Muscle of leg (tissue), 11 donors: ENCODE results near the gene MTHFR. TPM values are rescaled to one million over a fixed set of nuclear protein-coding genes. Genes with fewer than 3 reads are reported as not detected.

ENCODE experiments used
- DNase-seq: peaks from one replicate; pipeline ENCODE4 v3.0.0; 2013
- H3K27ac ChIP-seq: one replicate; pipeline ENCODE4 v1.5.1; 2013; ENCODE audit warnings: mild to moderate bottlenecking, low read length, control low read depth
- H3K27me3 ChIP-seq: one replicate; pipeline ENCODE4 v1.6.1; 2013; ENCODE audit warnings: low read length; ENCODE audit not compliant: control insufficient read depth, insufficient read depth
- H3K36me3 ChIP-seq: one replicate; pipeline ENCODE4 v1.6.1; 2013; ENCODE audit warnings: low read length; ENCODE audit not compliant: control insufficient read depth, insufficient read depth
- H3K4me1 ChIP-seq: one replicate; pipeline ENCODE4 v1.6.1; 2013; ENCODE audit warnings: low read length; ENCODE audit not compliant: control insufficient read depth, insufficient read depth
- H3K4me3 ChIP-seq: one replicate; pipeline ENCODE4 v1.5.1; 2013; ENCODE audit warnings: low read length, control low read depth
- H3K9me3 ChIP-seq: replicated peaks from 2 replicates; pipeline ENCODE4 v1.6.1; 2013; ENCODE audit warnings: low read depth, low read length; ENCODE audit not compliant: control insufficient read depth
- WGBS: methylation state at CpG from one replicate; pipeline ENCODE4 v1.1.5; 2013; ENCODE audit warnings: missing lambda C conversion rate; ENCODE audit not compliant: insufficient coverage; 5-methylcytosine and 5-hydroxymethylcytosine counted together
- polyA plus RNA-seq, 8 donors: library from polyadenylated mRNA; unstranded; fragments of 120-200 nt; gene quantifications; one replicate each; pipeline versions ENCODE4 v1.2.1 to v1.2.3, GENCODE V29; 2013; ENCODE audit warnings: inconsistent platforms in 1 of 8, low replicate concordance in 1 of 8; ENCODE audit not compliant: insufficient read length in 8 of 8, insufficient read depth in 1 of 8
- total RNA-seq: library from RNA; stranded (reverse); fragments of 120-200 nt; gene quantifications from one replicate; pipeline ENCODE4 v1.2.4, GENCODE V29; 2013

The MTHFR gene
- total and polyA plus RNA-seq, 9 donors: 23.8 to 50.1 (median 34.1) TPM

GRCh38 chr1:11770011-11770410 lies 35.8 kb downstream of the MTHFR start:
- Histone ChIP-seq H3K36me3 (no peaks in the 10 kb centered on the region), H3K9me3 (no peaks in the 10 kb centered on the region), H3K27ac (no peak overlapping the region), H3K27me3 (no peaks in the 10 kb centered on the region), H3K4me3 (no peak overlapping the region), H3K4me1 (peaks cover 11% of the 10 kb centered on the region)
- DNase-seq: no peak

GRCh38 chr1:11769274-11769673 lies 36.5 kb downstream of the MTHFR start:
- Histone ChIP-seq H3K36me3 (no peaks in the 10 kb centered on the region), H3K27me3 (no peaks in the 10 kb centered on the region), H3K9me3 (no peaks in the 10 kb centered on the region), H3K27ac (no peak overlapping the region), H3K4me3 (no peak overlapping the region), H3K4me1 (peaks cover 13% of the 10 kb centered on the region)
- WGBS: 69% methylated on average over 4 of the region's 4 CpGs
- no peak for DNase-seq

- H3K9me3 ChIP-seq: no peaks in the 10 kb centered on the region
- H3K27ac ChIP-seq: no peak overlapping the region
- H3K4me1 ChIP-seq: peaks cover 13% of the 10 kb centered on the region
- no peak for DNase-seq
- H3K27me3 ChIP-seq: no peaks in the 10 kb centered on the region
- H3K36me3 ChIP-seq: no peaks in the 10 kb centered on the region
- 60% methylated on average over 2 of the region's 4 CpGs for WGBS
- H3K4me3 ChIP-seq: no peak overlapping the region
These were observed 36.9 kb downstream of the MTHFR start for GRCh38 chr1:11768821-11769220.

- H3K4me1 ChIP-seq: peaks cover 13% of the 10 kb centered on the region
- no peaks in the 10 kb centered on the region for H3K27me3 ChIP-seq
- H3K9me3 ChIP-seq: no peaks in the 10 kb centered on the region
- no peak overlapping the region for H3K4me3 ChIP-seq
- peak; percentile 63 for DNase-seq
- no peaks in the 10 kb centered on the region for H3K36me3 ChIP-seq
- H3K27ac ChIP-seq: no peak overlapping the region
- 62% methylated on average over 12 of the region's 16 CpGs for WGBS
These were observed 37.7 kb downstream of the MTHFR start for GRCh38 chr1:11767922-11768704.

GRCh38 chr1:11766429-11766776 lies 39.4 kb downstream of the MTHFR start:
- H3K4me3 ChIP-seq: no peak overlapping the region
- no peaks in the 10 kb centered on the region for H3K36me3 ChIP-seq
- H3K27ac ChIP-seq: no peak overlapping the region
- 47% methylated on average over 10 of the region's 14 CpGs for WGBS
- DNase-seq: no peak
- peaks cover 8% of the 10 kb centered on the region for H3K27me3 ChIP-seq
- H3K9me3 ChIP-seq: no peaks in the 10 kb centered on the region
- peaks cover 17% of the 10 kb centered on the region for H3K4me1 ChIP-seq

- peaks cover 17% of the 10 kb centered on the region for H3K4me1 ChIP-seq
- DNase-seq: no peak
- WGBS: 78% methylated on average over 11 of the region's 19 CpGs
- H3K36me3 ChIP-seq: no peaks in the 10 kb centered on the region
- no peak overlapping the region for H3K27ac ChIP-seq
- no peaks in the 10 kb centered on the region for H3K9me3 ChIP-seq
- no peak overlapping the region for H3K4me3 ChIP-seq
- H3K27me3 ChIP-seq: peaks cover 10% of the 10 kb centered on the region
These were observed 39.9 kb downstream of the MTHFR start for GRCh38 chr1:11765661-11766428.

- Histone ChIP-seq H3K4me3 (no peak overlapping the region), H3K27ac (no peak overlapping the region), H3K4me1 (peaks cover 17% of the 10 kb centered on the region), H3K36me3 (no peaks in the 10 kb centered on the region), H3K27me3 (peaks cover 10% of the 10 kb centered on the region), H3K9me3 (no peaks in the 10 kb centered on the region)
- 46% methylated on average over 7 of the region's 7 CpGs for WGBS
- no peak for DNase-seq
These were observed 41.2 kb downstream of the MTHFR start for GRCh38 chr1:11764519-11764918.

GRCh38 chr1:11764115-11764514 lies 41.6 kb downstream of the MTHFR start:
- H3K9me3 ChIP-seq: no peaks in the 10 kb centered on the region
- no peak overlapping the region for H3K27ac ChIP-seq
- DNase-seq: no peak
- H3K36me3 ChIP-seq: no peaks in the 10 kb centered on the region
- H3K4me1 ChIP-seq: peaks cover 17% of the 10 kb centered on the region
- H3K4me3 ChIP-seq: no peak overlapping the region
- WGBS: 44% methylated on average over 3 of the region's 3 CpGs
- peaks cover 10% of the 10 kb centered on the region for H3K27me3 ChIP-seq

GRCh38 chr1:11761988-11762406 lies 43.8 kb downstream of the MTHFR start, which contains the start of gene C1orf167:
Gene C1orf167 (plus strand): TSS chr1:11762193. CDS start chr1:11764401, 2,208 bp downstream.
- no peak within 1 kb of the TSS for H3K4me3 ChIP-seq
- 3% methylated on average over 29 of the region's 29 CpGs for WGBS
- no peak within 1 kb of the TSS for H3K27ac ChIP-seq
- peaks cover 10% of the 10 kb centered on the region for H3K27me3 ChIP-seq
- DNase-seq: no peak
- no peaks in the 10 kb centered on the region for H3K9me3 ChIP-seq
- no peaks in the 10 kb centered on the region for H3K36me3 ChIP-seq
- H3K4me1 ChIP-seq: peaks cover 5% of the 10 kb centered on the region

- Histone ChIP-seq H3K36me3 (no peaks in the 10 kb centered on the region), H3K4me3 (no peak overlapping the region), H3K27ac (no peak overlapping the region), H3K9me3 (no peaks in the 10 kb centered on the region), H3K27me3 (peaks cover 10% of the 10 kb centered on the region), H3K4me1 (peaks cover 5% of the 10 kb centered on the region)
- no peak for DNase-seq
- 69% methylated on average over 6 of the region's 6 CpGs for WGBS
These were observed 44.5 kb downstream of the MTHFR start for GRCh38 chr1:11761285-11761684.
